GM18502 (cell line): ENCODE results near the gene MYBL2.

ENCODE experiments used
- ATAC-seq: cut with Tn5 transposase; IDR thresholded peaks from one replicate; pipeline ENCODE4 v1.9.1; 2021; ENCODE audit warnings: mild to moderate bottlenecking; ENCODE audit not compliant: unreplicated experiment, poor library complexity

The MYBL2 gene

DNA sequence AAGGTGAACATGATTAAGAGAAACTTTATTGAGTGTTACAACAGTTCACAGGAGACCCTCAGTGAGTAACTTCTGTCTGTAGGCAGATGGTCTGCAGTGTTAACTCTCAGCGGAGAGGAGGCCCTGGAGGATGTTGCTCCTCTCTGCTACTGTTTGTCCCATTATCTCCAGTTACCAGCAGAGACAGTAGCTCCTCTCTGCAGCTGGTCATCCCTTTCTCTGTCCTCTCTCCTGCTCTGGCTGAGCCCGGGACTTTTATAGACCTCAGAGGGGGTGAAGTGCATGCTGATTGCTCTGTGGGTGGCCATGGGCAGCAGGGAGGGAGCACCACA lies 54.1 kb downstream of the MYBL2 start:
- ATAC-seq = no peak

DNA sequence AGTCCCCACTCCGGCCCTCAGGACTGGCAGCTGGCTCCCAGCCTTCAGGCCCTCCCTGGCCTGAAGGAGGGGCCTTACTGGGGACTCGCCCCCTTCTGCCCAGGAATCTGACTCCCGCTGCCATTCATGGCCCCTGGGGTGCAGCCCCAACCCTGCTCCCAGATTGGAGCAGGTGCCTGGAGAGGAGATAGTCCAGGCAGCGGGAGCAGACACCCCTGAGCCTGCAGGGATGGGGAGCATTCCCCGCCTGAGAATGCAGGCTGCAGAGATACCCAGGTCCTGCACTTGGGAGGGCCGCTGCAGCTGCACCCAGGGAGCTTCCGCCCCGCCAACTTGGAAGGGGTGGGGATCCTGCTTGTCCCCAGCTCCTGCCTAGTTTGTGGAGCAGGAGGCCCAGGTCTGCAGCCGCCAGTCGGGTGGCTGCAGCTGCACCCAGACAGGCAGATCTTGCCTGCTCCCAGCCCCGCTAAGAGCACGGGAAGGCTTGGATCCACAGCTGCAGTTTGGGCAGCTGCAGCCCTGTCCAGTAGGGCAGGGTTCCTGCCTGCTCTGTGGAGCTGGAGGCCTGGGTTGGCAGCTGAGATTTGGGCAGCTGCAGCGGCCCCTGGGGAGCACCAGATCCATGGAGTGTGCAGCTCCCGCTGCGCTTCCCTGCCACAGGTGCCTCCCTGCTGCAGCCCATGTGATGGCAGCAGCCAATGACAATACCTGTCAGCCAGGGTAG lies 54.7 kb downstream of the MYBL2 start:
- no peak for ATAC-seq

DNA sequence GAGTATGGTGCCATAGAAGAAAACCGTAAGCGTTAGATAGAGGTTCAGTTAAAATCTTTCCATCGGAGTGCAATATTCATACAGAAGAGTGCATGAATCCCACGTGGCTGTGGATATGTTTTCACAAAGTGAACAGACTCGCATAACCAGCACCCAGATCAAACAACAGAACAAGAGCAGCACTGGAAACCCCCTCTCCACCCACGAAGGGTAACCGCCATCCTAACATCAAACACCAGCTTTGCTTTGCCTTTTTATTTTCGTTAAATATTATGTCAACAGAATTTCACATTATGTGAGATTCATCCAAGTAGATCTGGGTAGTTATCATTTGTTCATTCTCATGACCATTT lies 55.2 kb downstream of the MYBL2 start:
- no peak for ATAC-seq

DNA sequence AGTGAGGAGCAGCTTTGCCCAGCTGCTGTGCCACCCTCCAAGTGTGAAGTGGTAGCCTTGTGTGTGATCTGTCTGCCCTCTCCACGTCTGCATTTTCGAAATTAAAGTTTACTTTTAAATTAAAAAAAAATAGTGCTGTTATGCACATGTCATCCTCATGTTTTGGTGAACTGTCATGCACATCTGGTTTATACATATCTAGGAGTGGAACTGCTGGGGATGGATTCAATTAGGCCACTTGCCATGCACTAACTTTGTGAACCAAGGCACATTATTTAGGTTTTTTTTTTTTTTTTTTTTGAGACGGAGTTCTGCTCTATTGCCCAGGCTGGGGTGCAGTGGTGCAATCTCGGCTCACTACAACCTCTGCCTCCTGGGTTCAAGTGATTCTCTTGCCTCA lies 56.3 kb downstream of the MYBL2 start:
- no peak for ATAC-seq

DNA sequence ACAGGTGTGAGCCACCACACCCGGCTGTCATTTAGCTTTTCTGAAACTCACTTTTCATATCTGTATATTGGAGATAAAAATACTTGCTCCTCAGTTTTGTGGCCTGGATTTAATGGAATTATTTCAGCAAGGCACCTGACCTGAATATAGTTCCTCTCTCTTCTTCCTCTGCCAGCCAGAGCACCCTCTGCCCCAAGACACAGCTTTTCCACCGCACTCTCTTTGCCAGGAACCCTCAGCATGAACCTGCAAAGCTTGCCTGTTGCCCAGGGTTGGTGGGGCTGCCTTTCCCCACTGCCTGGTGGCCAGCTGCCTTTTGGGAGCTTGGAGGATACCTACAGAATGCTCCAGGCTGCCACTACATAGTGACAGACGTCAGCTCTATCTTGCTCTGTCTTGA lies 56.8 kb downstream of the MYBL2 start:
- no peak for ATAC-seq

DNA sequence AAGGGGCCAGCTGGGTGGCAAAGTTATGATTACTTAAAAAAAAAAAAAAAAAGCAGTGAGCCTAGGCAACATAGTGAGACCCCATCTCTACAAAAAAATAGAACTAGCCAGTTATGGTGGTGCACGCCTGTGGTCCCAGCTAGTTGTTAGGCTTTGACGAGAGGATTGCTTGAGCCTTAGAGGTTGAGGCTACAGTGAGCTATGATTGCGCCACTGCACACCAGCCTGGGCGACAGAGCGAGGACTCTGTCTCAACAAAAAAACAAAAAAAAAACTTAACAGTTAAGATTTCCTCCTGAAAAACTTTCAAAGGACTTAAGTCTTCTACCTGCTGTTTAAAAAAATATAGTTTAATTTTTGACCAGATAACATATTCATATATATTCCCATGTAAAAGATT lies 57.5 kb downstream of the MYBL2 start:
- no peak for ATAC-seq

DNA sequence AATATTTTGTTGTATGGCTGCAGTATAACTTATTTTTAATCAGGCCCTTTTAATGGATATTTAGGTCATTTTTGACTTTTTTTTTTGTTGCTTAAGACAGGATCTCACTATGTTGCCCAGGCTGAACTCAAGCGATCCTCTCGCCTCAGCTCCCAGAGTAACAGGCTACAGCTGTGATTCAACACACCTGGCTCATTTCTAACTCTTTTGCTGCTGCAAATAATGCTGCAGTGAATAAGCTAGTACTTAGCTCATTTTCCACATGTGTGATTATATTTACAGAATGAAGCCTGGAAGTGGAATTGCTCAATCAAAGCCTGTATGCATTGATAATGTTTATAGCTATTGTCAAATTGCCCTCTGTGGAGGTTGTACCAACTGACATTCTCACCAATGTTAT lies 58.8 kb downstream of the MYBL2 start:
- no peak for ATAC-seq

DNA sequence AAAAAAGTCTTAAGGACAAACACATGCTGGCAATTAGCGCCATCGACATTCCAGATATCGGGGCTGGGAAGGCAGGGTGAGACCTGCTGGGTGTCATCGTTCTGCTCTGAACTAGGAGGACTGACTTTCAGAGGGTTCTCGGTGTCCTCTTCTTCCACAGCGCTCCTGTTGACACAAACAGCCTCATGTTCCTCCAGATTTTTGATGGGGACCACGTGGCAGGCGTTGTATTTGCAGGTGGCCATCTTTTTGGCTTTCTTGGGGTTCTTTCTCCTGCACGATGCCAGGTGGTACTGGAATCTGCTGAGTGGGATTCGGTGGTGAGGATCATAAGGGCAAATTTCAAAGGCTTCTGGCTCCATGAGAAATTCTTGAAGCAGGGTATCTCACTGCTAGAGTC lies 59.4 kb downstream of the MYBL2 start:
- ATAC-seq = no peak

DNA sequence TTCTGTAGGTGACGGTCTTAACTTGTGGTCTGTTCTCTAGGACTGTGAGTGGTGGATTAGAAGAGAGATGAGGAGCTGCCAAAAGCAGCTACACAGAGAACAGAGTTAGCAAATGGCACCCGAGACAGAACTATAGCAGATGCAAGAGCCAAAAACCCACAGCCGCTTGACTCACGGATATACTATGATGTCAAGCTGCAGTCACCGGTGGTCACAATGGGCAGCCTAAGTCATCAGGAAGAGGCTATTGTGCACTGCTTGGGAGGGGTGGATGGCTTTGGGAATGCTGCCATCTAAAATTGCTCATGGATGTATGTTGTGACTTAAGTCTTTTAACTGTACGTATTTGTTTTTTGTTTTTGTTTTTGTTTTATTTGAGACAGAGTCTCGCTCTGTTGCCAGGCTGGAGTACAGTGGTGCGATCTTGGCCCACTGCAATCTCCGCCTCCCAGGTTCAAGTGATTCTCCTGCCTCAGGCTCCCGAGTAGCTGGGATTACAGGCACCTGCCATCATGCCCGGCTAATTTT lies 60.0 kb downstream of the MYBL2 start, which contains the start of gene GTSF1L:
Gene GTSF1L, minus strand, starts transcription at position 192 of the 528 bp plus-strand sequence. CDS start 308 bp downstream, outside the sequence.
- no peak for ATAC-seq

DNA sequence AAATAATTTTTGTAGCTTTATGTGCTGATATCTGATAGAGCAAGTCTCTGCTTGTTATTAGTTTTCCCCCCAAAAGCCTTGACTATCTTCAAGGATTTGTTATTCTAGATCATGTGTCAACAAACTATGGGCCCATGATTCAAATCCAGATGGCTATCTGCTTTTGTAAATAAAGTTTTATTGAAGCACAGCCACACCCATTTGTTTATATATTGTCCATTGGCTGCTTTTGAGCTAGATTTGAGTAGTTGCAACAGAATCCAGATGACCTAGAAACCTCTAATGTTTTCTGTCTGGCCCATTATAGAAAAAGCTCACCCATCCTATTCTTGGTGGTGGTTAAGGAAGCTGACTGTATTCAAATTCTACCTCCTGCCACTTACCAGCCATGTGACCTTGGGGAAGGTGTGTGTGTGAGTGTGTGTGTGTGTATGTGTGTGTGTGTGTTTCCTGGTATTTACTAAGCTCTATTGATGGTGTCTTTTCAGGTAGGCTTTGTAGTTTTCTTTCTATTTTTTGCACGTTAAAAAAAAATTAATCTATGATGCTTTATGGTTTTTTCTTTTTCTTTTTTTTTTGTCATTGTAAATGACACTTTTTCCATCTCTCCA lies 61.2 kb downstream of the MYBL2 start:
- no peak for ATAC-seq

DNA sequence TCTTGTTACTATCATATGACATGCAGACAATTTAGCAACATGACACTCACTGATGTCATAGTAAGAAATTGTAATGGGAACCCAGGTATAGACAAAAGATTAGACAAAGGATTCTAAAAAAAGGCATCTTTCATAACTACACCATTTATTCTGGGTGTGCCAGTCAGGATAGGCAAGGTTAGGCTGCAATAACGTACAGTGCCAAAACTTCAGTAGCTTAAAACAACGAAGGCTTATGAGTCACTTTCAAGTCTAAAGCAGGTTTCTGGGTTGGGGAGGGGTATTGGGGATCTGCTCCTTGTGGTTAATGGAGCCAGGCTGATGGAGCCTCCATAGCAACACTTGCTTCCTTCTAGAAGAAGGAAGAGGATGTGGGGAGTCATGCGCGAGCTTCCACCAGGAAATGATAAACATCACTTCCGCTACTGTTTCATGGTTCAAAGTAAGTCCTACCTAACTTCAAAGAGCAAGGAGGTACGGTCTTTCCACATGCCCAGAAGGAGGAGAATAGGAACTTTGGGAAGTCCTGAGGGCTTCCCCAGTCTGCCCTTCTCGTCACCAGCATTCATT lies 61.9 kb downstream of the MYBL2 start:
- ATAC-seq = no peak

DNA sequence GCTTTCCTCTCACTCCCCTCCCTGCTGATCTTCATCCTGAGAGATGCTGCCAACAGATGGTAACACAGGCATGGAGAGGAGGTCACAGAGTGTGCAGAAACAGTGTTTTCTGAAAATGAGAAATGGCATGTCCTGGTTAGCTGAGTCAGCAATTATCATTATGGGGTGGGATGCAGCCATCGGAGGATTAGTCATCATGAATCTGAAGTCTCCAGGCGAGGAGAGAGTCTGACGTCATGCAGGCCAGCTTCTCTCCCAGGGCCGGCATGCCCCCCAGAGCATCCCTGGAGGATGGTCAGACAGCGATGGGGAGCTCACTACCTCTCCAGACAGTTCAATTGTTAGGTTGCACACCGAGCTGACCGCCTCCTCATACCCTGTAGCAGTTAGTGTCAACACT lies 64.6 kb downstream of the MYBL2 start:
- no peak for ATAC-seq

DNA sequence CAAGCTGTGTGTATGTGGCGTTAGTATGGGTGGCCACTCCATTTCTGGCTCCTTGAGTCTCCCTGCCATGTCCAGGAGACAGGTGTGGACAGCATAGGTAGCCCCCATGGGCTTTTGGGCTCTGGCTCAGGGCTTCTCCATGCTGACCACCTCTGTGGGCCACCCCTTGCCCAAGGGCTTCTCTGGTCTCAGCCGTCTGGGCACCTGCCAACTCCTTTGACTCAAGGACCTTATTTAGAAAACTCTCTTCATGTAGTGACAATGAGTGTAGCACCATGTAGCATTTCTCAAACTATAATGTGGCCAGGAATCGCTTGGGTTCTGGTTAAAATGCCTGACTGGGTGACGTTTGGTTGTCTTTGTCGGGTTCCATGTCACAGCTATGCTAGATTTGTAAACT lies 65.0 kb downstream of the MYBL2 start:
- no peak for ATAC-seq

DNA sequence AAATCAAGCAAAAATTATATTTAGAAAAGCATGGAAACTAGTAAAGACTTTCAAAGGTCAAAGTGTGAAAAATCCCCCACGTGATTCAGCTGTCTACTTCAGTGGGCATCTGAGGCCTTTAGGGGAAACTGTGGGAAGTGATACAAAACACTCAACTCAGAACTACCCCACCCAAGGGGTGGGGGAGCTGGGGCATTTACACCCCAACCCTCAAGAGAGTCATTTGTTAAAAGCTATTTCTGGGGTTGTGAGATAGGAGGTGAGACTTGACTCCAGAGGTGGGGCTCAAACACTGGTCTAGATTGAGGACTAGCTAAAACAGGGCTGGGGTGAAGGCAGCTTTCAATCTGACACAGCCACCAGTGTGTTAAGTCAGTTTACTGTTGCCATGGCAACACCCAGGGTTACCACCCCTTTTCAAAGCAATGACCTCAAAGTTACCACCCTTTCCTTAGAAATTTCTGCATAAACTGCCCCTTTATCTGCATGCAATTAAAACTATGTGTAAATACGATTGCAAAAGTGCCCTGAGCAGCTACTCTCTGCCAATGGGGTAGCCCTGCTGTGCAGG lies 69.8 kb downstream of the MYBL2 start:
- ATAC-seq = peak; percentile 67

DNA sequence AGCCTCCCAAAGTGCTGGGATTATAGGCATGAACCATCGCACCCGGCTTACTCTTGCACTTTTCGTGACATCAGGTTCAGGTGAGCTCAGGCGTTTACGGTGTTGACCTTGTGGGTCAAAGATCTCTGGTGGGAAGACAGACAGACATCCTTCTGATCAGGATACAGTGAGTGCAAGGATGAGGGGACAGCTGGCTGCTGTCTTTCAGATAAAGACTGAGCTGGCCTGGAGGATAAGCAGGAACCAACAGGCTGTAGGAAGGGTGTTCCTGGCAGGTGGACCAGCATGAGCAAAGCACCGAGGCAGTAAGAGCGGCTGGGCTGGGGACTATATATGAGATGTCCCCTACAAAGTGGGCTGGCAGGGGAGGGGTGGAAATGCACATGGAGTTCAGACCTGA lies 71.0 kb downstream of the MYBL2 start:
- no peak for ATAC-seq

DNA sequence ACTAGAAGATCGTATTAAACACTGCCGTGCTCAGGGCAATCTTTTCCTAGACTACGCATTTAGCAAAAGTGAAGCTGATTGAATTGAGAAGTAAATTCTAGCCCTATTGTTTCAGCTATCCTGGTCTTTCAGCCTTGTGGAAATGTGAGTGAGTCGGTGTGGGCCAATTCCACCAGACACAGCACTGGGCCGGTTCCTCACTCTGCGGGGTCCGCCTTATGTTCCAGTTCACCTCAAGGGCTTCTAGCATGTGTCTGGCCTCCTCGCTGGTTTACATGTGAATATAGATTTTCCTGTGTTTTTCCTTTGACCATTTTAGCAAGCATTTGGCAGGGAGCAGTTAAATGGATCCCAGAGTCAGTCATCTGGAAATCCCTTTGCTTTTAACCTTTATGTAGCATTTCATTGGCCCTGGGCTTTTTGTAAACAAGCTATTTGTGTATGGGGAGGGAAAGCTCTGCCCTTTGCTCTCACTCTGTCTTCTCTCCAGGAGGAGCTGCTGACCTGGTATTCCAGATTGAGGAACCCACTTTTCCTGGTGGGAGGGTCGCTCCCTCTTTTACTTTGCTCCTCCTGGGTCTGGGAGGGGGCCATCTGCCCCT lies 72.3 kb downstream of the MYBL2 start:
- no peak for ATAC-seq

DNA sequence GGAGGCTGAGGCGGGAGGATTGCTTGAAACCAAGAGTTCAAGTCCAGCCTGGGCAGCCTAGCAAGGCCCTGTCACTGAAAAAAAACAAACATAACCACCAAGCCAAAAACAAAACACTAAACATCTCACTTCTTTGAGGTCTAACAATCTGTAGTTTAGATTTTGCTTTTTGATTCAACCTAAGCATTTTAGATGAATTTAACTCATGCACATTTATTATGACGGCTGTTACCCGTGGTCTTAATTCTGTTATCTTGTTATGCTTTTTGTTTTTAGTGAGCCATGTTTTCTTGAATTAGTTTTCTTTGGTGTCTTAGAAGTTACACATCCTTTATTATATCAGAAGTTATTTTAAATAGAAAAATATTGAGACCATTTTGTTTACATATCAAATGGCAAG lies 73.7 kb downstream of the MYBL2 start:
- ATAC-seq = no peak

DNA sequence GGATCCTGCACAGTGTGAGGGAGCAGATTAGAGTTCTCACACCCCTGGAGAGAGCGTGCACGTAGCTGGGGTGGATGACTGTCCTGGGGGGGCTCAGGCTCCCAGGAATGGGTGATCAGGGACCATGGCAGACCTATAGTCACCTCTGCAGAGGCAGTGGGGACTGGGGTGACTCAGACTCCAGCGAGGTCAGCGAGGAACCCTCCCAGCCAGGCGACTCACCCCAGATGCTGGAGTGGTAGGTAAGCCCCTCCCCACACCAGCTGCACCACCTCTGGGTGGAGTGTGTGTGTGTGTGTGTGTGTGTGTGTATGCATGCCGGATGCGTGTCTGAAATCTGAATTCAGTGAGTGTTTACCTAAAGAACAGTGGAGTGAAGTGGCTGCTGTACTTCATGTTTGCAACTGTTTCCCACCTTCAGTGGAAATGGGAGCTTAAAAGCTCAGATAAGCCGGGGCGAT lies 77.3 kb downstream of the MYBL2 start:
- no peak for ATAC-seq

DNA sequence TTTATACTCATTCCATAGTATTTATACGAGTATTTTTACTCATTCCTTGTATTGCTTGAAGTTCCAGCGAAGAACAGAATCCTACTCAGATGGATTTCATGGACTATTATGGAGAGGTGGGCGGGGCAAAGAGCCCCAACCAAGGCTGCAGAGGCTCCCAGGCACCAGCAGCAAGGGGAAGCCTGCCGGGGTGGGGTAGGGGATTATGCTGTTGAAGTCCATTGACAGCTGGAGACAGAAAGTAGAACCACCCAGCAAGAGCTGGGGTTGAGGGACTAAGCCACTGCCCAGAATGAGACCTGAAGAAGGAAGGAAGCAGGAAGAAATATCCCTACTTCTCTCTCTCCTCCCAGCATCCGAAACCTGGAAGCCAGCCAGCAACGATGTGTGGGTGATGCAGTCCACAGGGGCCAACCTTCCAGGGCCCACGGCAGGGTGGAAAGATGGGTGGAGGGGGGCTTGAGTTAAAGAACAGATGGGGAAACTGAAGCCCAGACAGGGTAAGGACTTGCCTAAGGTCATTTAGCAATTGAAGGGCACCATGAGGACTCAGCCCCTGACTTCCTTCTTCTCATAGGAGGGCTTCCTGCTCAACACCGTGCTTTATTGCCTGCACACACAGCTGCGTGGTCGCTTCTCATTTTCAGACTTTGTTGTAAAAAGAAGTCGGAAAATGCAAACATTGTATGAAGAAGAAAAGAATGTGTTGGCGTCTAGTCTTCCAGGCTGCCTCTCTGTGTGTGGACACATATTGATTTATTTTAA lies 78.2 kb downstream of the MYBL2 start:
- no peak for ATAC-seq
